Transverse colon (tissue), 3 donors: Measurements from ENCODE around the gene DDIT3.

Experiments
- EP300 ChIP-seq: sonication (generic); formaldehyde crosslinking; IDR thresholded peaks from one replicate; pipeline ENCODE4 v1.6.1; 2017; ENCODE audit warnings: antibody characterized with exemption, low read depth
- POLR2A ChIP-seq: fragments of 450-650 bp; IDR thresholded peaks from one replicate; pipeline ENCODE4 v1.6.1; 2016; ENCODE audit warnings: antibody characterized with exemption, mild to moderate bottlenecking, moderate library complexity
- TF ChIP-seq, protein P1 (sequence below), 5 experiments: fragments of 200-600 bp in 3 of 5; fragments of 450-650 bp in 2 of 5; sonication (generic) in 3 of 5; IDR thresholded peaks; 1 replicate in 2 of 5; 2 replicates in 3 of 5; pipeline ENCODE4 v1.5.1; 2016 to 2017; ENCODE audit warnings: antibody characterized with exemption in 5 of 5, inconsistent platforms in 3 of 5, mild to moderate bottlenecking in 2 of 5, moderate library complexity in 1 of 5

DNA sequence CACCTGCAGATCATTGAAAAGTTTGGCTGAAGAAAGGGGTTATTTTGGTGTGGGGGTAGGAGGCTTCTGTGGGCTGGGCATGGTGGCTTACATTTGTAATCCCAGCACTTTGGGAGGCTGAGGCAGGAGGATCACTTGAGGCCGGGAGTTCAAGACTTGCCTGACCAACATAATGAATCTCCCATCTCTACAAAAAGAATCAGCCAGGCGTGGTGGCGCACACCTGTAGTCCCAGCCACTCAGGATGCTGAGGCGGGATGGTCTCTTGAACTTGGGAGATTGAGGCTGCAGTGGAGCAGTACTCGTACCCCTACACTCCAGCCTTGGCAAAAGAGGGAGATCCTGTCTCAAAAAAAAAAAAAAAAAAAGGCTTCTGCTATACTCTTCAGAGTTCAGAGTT lies 7.0 kb downstream of the DDIT3 start:
- TF ChIP-seq, protein P1, sequence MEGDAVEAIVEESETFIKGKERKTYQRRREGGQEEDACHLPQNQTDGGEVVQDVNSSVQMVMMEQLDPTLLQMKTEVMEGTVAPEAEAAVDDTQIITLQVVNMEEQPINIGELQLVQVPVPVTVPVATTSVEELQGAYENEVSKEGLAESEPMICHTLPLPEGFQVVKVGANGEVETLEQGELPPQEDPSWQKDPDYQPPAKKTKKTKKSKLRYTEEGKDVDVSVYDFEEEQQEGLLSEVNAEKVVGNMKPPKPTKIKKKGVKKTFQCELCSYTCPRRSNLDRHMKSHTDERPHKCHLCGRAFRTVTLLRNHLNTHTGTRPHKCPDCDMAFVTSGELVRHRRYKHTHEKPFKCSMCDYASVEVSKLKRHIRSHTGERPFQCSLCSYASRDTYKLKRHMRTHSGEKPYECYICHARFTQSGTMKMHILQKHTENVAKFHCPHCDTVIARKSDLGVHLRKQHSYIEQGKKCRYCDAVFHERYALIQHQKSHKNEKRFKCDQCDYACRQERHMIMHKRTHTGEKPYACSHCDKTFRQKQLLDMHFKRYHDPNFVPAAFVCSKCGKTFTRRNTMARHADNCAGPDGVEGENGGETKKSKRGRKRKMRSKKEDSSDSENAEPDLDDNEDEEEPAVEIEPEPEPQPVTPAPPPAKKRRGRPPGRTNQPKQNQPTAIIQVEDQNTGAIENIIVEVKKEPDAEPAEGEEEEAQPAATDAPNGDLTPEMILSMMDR (IDR thresholded peaks at IDR 0.05) = no peak
- TF ChIP-seq POLR2A = no peak
- TF ChIP-seq EP300 = no peak
